HEK293 (cell line): Measurements from ENCODE around the gene ARMC2.

Experiments
- CTCF ChIA-PET: fragments of 350-600 bp; formaldehyde crosslinking; extraction: SDS; loops from one replicate; lab custom pipeline; 2021; ENCODE audit warnings: antibody characterized with exemption; lab: Yijun Ruan, JAX
- POLR2A ChIA-PET: fragments of 300-600 bp; formaldehyde crosslinking; extraction: SDS; loops from one replicate; lab custom pipeline; 2020; ENCODE audit warnings: antibody characterized with exemption, inconsistent platforms; lab: Yijun Ruan, JAX
- H3K27ac ChIP-seq: fragments of 200-500 bp; sonication (Bioruptor generic); 2 replicates; pipeline ENCODE4 v1.5.1; 2014; ENCODE audit warnings: low read depth, low read length, control low read depth, inconsistent platforms; ENCODE audit errors: extremely low read depth
- H3K36me3 ChIP-seq, 2 experiments: fragments of 200-500 bp in 1 of 2; sonication (Bioruptor generic) in 1 of 2; 1 replicate in 1 of 2; 2 replicates in 1 of 2; pipeline ENCODE4 v1.5.1; 2014 to 2017; ENCODE audit warnings: inconsistent platforms in 2 of 2, low read length in 2 of 2; ENCODE audit not compliant: control insufficient read depth in 2 of 2, insufficient read depth in 1 of 2
- H3K4me1 ChIP-seq: fragments of 200-500 bp; sonication (Bioruptor generic); 2 replicates; pipeline ENCODE4 v1.5.1; 2014; ENCODE audit warnings: mild to moderate bottlenecking, low read length, inconsistent platforms; ENCODE audit not compliant: control insufficient read depth, insufficient read depth
- H3K4me3 ChIP-seq: 2 replicates; pipeline ENCODE4 v1.5.1; 2011; ENCODE audit warnings: low read depth, mild to moderate bottlenecking, control low read depth, low read length, moderate library complexity
- H3K9me3 ChIP-seq: fragments of 200-500 bp; sonication (Bioruptor generic); 2 replicates; pipeline ENCODE4 v1.5.1; 2014; ENCODE audit warnings: low read depth, low read length, inconsistent platforms; ENCODE audit not compliant: control insufficient read depth, insufficient read depth
- ATF2 ChIP-seq: fragments of 450-650 bp; formaldehyde crosslinking; IDR thresholded peaks from 2 replicates; pipeline ENCODE4 v1.5.1; 2016; ENCODE audit warnings: missing biosample characterization, missing genetic modification characterization, low read depth
- GFI1B ChIP-seq: fragments of 450-650 bp; formaldehyde crosslinking; IDR thresholded peaks from 2 replicates; pipeline ENCODE4 v1.5.1; 2016; ENCODE audit warnings: missing biosample characterization, missing genetic modification characterization
- GLIS2 ChIP-seq: fragments of 450-650 bp; formaldehyde crosslinking; IDR thresholded peaks from 2 replicates; pipeline ENCODE4 v1.5.1; 2016; ENCODE audit warnings: missing biosample characterization, missing genetic modification characterization
- KLF8 ChIP-seq: fragments of 450-650 bp; formaldehyde crosslinking; IDR thresholded peaks from 2 replicates; pipeline ENCODE4 v1.5.1; 2016; ENCODE audit warnings: missing biosample characterization, missing genetic modification characterization
- MZF1 ChIP-seq: fragments of 450-650 bp; formaldehyde crosslinking; IDR thresholded peaks from 2 replicates; pipeline ENCODE4 v1.5.1; 2017; ENCODE audit warnings: missing biosample characterization, missing genetic modification characterization, borderline replicate concordance
- PATZ1 ChIP-seq: fragments of 450-650 bp; formaldehyde crosslinking; IDR thresholded peaks from 2 replicates; pipeline ENCODE4 v1.5.1; 2016; ENCODE audit warnings: missing biosample characterization, missing genetic modification characterization
- REST ChIP-seq: fragments of 450-650 bp; formaldehyde crosslinking; IDR thresholded peaks from 2 replicates; pipeline ENCODE4 v1.5.1; 2016; ENCODE audit warnings: missing biosample characterization, missing genetic modification characterization
- SETDB1 ChIP-seq: IDR thresholded peaks from one replicate; pipeline ENCODE4 v1.6.1; 2017; ENCODE audit warnings: mild to moderate bottlenecking, low read length, moderate library complexity, mixed read lengths; ENCODE audit not compliant: insufficient read length
- SP2 ChIP-seq: fragments of 450-650 bp; formaldehyde crosslinking; IDR thresholded peaks from 2 replicates; pipeline ENCODE4 v1.5.1; 2016; ENCODE audit warnings: missing biosample characterization, missing genetic modification characterization
- SP3 ChIP-seq: fragments of 450-650 bp; formaldehyde crosslinking; IDR thresholded peaks from 2 replicates; pipeline ENCODE4 v1.5.1; 2016; ENCODE audit warnings: missing biosample characterization, missing genetic modification characterization
- TRIM28 ChIP-seq: IDR thresholded peaks from 2 replicates; pipeline ENCODE4 v1.6.1; 2011; ENCODE audit warnings: low read length, control low read depth, borderline replicate concordance
- ZBTB20 ChIP-seq: fragments of 450-650 bp; formaldehyde crosslinking; IDR thresholded peaks from 2 replicates; pipeline ENCODE4 v1.5.1; 2016; ENCODE audit warnings: missing biosample characterization, missing genetic modification characterization
- ZBTB48 ChIP-seq: fragments of 450-650 bp; formaldehyde crosslinking; IDR thresholded peaks from 2 replicates; pipeline ENCODE4 v1.5.1; 2016; ENCODE audit warnings: missing biosample characterization, missing genetic modification characterization
- ZFP69B ChIP-seq: fragments of 450-650 bp; formaldehyde crosslinking; IDR thresholded peaks from 2 replicates; pipeline ENCODE4 v1.5.1; 2016; ENCODE audit warnings: missing biosample characterization, missing genetic modification characterization
- ZNF112 ChIP-seq: fragments of 450-650 bp; formaldehyde crosslinking; IDR thresholded peaks from 2 replicates; pipeline ENCODE4 v1.5.0; 2017; ENCODE audit warnings: missing biosample characterization, missing genetic modification characterization
- ZNF133 ChIP-seq: fragments of 450-650 bp; formaldehyde crosslinking; IDR thresholded peaks from 2 replicates; pipeline ENCODE4 v1.5.1; 2016; ENCODE audit warnings: missing biosample characterization, missing genetic modification characterization
- ZNF146 ChIP-seq: fragments of 450-650 bp; formaldehyde crosslinking; IDR thresholded peaks from 2 replicates; pipeline ENCODE4 v1.5.1; 2016; ENCODE audit warnings: missing biosample characterization, missing genetic modification characterization
- ZNF24 ChIP-seq: fragments of 450-650 bp; formaldehyde crosslinking; IDR thresholded peaks from 2 replicates; pipeline ENCODE4 v1.5.1; 2016; ENCODE audit warnings: missing biosample characterization, missing genetic modification characterization
- ZNF404 ChIP-seq: fragments of 450-650 bp; formaldehyde crosslinking; IDR thresholded peaks from 2 replicates; pipeline ENCODE4 v1.5.1; 2017; ENCODE audit warnings: missing biosample characterization, missing genetic modification characterization
- ZNF426 ChIP-seq: fragments of 450-650 bp; formaldehyde crosslinking; IDR thresholded peaks from 2 replicates; pipeline ENCODE4 v1.5.1; 2017; ENCODE audit warnings: missing biosample characterization, missing genetic modification characterization, mild to moderate bottlenecking, inconsistent platforms, moderate library complexity
- ZNF558 ChIP-seq: fragments of 450-650 bp; formaldehyde crosslinking; IDR thresholded peaks from 2 replicates; pipeline ENCODE4 v1.5.1; 2016; ENCODE audit warnings: missing biosample characterization, missing genetic modification characterization
- ZNF571 ChIP-seq: fragments of 450-650 bp; formaldehyde crosslinking; IDR thresholded peaks from 2 replicates; pipeline ENCODE4 v1.5.0; 2017; ENCODE audit warnings: missing biosample characterization, missing genetic modification characterization
- ZNF600 ChIP-seq: fragments of 450-650 bp; formaldehyde crosslinking; IDR thresholded peaks from 2 replicates; pipeline ENCODE4 v1.5.1; 2016; ENCODE audit warnings: missing biosample characterization, missing genetic modification characterization
- ZNF692 ChIP-seq: fragments of 450-650 bp; formaldehyde crosslinking; IDR thresholded peaks from 2 replicates; pipeline ENCODE4 v1.5.1; 2016; ENCODE audit warnings: missing biosample characterization, missing genetic modification characterization
- ZNF707 ChIP-seq: fragments of 450-650 bp; formaldehyde crosslinking; IDR thresholded peaks from 2 replicates; pipeline ENCODE4 v1.5.1; 2016; ENCODE audit warnings: missing biosample characterization, missing genetic modification characterization
- ZNF768 ChIP-seq: fragments of 450-650 bp; formaldehyde crosslinking; IDR thresholded peaks from 2 replicates; pipeline ENCODE4 v1.5.1; 2018; ENCODE audit warnings: missing biosample characterization, mild to moderate bottlenecking, missing genetic modification characterization
- ZSCAN5A ChIP-seq: fragments of 450-650 bp; formaldehyde crosslinking; IDR thresholded peaks from 2 replicates; pipeline ENCODE4 v1.5.1; 2016; ENCODE audit warnings: missing biosample characterization, missing genetic modification characterization

Gene ARMC2

GRCh38 chr6:108848116-108848868 lies at the start of gene ARMC2 (continued):
- TF ChIP-seq ZSCAN5A (tag by site-specific recombination) (no peak), ZNF426 (tag by site-specific recombination) (no peak), KLF8 (tag by site-specific recombination) (peak; percentile 87; the same call in 1 of the 2 replicates), SP2 (tag by site-specific recombination) (peak; percentile 59), PATZ1 (tag by site-specific recombination) (peak; percentile 91), ZNF692 (tag by site-specific recombination) (peak; percentile 49; the same call in 1 of the 2 replicates), ZNF571 (tag by site-specific recombination) (no peak), ZBTB48 (peak; percentile 70; the same call in 1 of the 2 replicates), ZBTB20 (tag by site-specific recombination) (peak; percentile 95), ZNF768 (tag by site-specific recombination) (no peak), ZNF24 (no peak), SP3 (tag by site-specific recombination) (peak; percentile 74), TRIM28 (peak; percentile 52; the same call in 1 of the 2 replicates), SETDB1 (no peak)

- Histone ChIP-seq H3K36me3 (no peaks in the 10 kb centered on the region), H3K27ac (no peak overlapping the region), H3K4me1 (no peaks in the 10 kb centered on the region), H3K9me3 (no peaks in the 10 kb centered on the region), H3K4me3 (no peak overlapping the region)
- ChIA-PET CTCF (interaction anchor here (0.6 kb wide), 1 partner anchor 11 kb away, joined by 3 read pairs; no protein-coding TSS in a partner anchor), POLR2A (interaction anchor here (0.6 to 2.1 kb wide), 2 partner anchors 102 to 240 kb away, joined by 3 to 4 read pairs; no protein-coding TSS in a partner anchor)
- TF ChIP-seq SP2 (tag by site-specific recombination) (no peak), GFI1B (tag by site-specific recombination) (no peak), GLIS2 (tag by site-specific recombination) (no peak), ZNF558 (no peak), ZNF146 (tag by site-specific recombination) (no peak), REST (tag by site-specific recombination) (no peak), ZNF404 (tag by site-specific recombination) (no peak), MZF1 (tag by site-specific recombination) (no peak), ZNF133 (tag by site-specific recombination) (no peak), ZNF707 (tag by site-specific recombination) (no peak), ZNF112 (tag by site-specific recombination) (no peak), ZFP69B (tag by site-specific recombination) (no peak), ATF2 (tag by site-specific recombination) (no peak), ZNF600 (no peak), TRIM28 (no peak)
These were observed 49.4 kb upstream of the ARMC2 start for GRCh38 chr6:108798670-108799353.
